HepG2 (cell line): Measurements from ENCODE around the gene COQ10B. TPM values are rescaled to one million over a fixed set of nuclear protein-coding genes. Genes with fewer than 3 reads are reported as not detected.
A peak's percentile ranks its signal among the peaks of the same experiment; 100 is the strongest.

Experiments used
- ATAC-seq: fragments of 200-7000 bp; cut with Tn5 transposase; 3 replicates; pipeline ENCODE4 v1.9.1; 2020; ENCODE audit warnings: mild to moderate bottlenecking, moderate library complexity
- BruUV-seq: library from RNA; stranded (reverse); fragments of 400-500 nt; replicated peaks from 2 replicates; lab custom pipeline; 2021; lab: Mats Ljungman, UMichigan
- CTCF ChIA-PET: fragments of 300-600 bp; formaldehyde crosslinking; extraction: SDS; loops from one replicate; lab custom pipeline; 2021; ENCODE audit warnings: low total read pairs, inconsistent platforms, low intra/inter-chr PET ratio; lab: Yijun Ruan, JAX
- POLR2A ChIA-PET: fragments of 350-600 bp; sonication (Branson Sonifier 250); formaldehyde crosslinking; loops from one replicate; lab custom pipeline; 2020; ENCODE audit warnings: antibody characterized with exemption, inconsistent platforms; lab: Yijun Ruan, JAX
- DNase-seq: peaks from one replicate; pipeline ENCODE4 v3.0.0-alpha.2; 2015; ENCODE audit warnings: low spot score
- FAIRE-seq: peaks from 3 replicates; lab custom pipeline; 2011; peaks lifted over from hg19 to GRCh38; lab: Jason Lieb, UNC
- H2AFZ ChIP-seq: one replicate; pipeline ENCODE4 v1.6.1; 2011; ENCODE audit warnings: low read length, inconsistent platforms
- H3K27ac ChIP-seq: fragments of 300-600 bp; 3 replicates; pipeline ENCODE4 v1.8.0; 2011; ENCODE audit warnings: mixed run types, mild to moderate bottlenecking, mixed read lengths, low read length, inconsistent platforms; ENCODE audit not compliant: insufficient read depth; ENCODE audit errors: extremely low read length
- H3K27me3 ChIP-seq, 2 experiments: fragments of 200-600 bp in 1 of 2; 2 replicates in 1 of 2; 3 replicates in 1 of 2; pipeline versions ENCODE4 v1.6.0 to v1.8.0; 2011; ENCODE audit warnings: low read length in 2 of 2, mild to moderate bottlenecking in 2 of 2, moderate library complexity in 2 of 2, inconsistent platforms in 1 of 2; ENCODE audit not compliant: insufficient read depth in 2 of 2, control insufficient read depth in 1 of 2
- H3K36me3 ChIP-seq, 2 experiments: fragments of 200-600 bp in 1 of 2; replicated peaks in 1 of 2; 2 replicates in 1 of 2; 3 replicates in 1 of 2; pipeline versions ENCODE4 v1.5.1 to v1.8.0; 2011; ENCODE audit warnings: low read length in 2 of 2, inconsistent platforms in 1 of 2; ENCODE audit not compliant: insufficient read depth in 2 of 2, control insufficient read depth in 1 of 2
- H3K4me1 ChIP-seq: 2 replicates; pipeline ENCODE4 v1.5.1; 2012; ENCODE audit warnings: low read length, inconsistent platforms; ENCODE audit not compliant: insufficient read depth
- H3K4me2 ChIP-seq: 2 replicates; pipeline ENCODE4 v1.6.0; 2011; ENCODE audit warnings: low read depth, low read length, inconsistent platforms
- H3K4me3 ChIP-seq, 3 experiments: fragments of 200-600 bp in 1 of 3; sonication (generic), shearing (Covaris generic) in 1 of 3; replicated peaks in 1 of 3; 2 replicates each; pipeline ENCODE4 v1.5.1; 2011 to 2016; ENCODE audit warnings: low read length in 3 of 3, inconsistent platforms in 2 of 3, low read depth in 2 of 3, mild to moderate bottlenecking in 2 of 3, control low read depth in 1 of 3, mixed read lengths in 1 of 3; ENCODE audit not compliant: insufficient read depth in 1 of 3
- H3K79me2 ChIP-seq: one replicate; pipeline ENCODE4 v1.6.1; 2011; ENCODE audit warnings: low read length, inconsistent platforms; ENCODE audit not compliant: insufficient read depth
- H3K9ac ChIP-seq: 2 replicates; pipeline ENCODE4 v1.6.0; 2011; ENCODE audit warnings: mild to moderate bottlenecking, low read depth, low read length, inconsistent platforms; ENCODE audit not compliant: insufficient read depth
- H3K9me3 ChIP-seq: 2 replicates; pipeline ENCODE4 v1.5.1; 2012; ENCODE audit warnings: mild to moderate bottlenecking, low read length
- H4K20me1 ChIP-seq: 2 replicates; pipeline ENCODE4 v1.6.0; 2011; ENCODE audit warnings: inconsistent platforms, mild to moderate bottlenecking, low read length, moderate library complexity; ENCODE audit not compliant: insufficient read depth
- ELF4 ChIP-seq: sonication (generic); formaldehyde crosslinking; IDR thresholded peaks from 2 replicates; pipeline ENCODE4 v1.5.0; 2020; ENCODE audit warnings: missing genetic modification reagents, mild to moderate bottlenecking, moderate library complexity, borderline replicate concordance
- FOXP1 ChIP-seq, 2 experiments: fragments of 450-650 bp in 1 of 2; IDR thresholded peaks; 2 replicates each; pipeline ENCODE4 v1.6.1; 2017 to 2018; ENCODE audit warnings: antibody characterized with exemption in 1 of 2
- HES4 ChIP-seq: sonication (generic); formaldehyde crosslinking; IDR thresholded peaks from 2 replicates; pipeline ENCODE4 v1.9.0; 2021; ENCODE audit warnings: mild to moderate bottlenecking, missing genetic modification reagents, borderline replicate concordance
- IKZF5 ChIP-seq: IDR thresholded peaks from 2 replicates; pipeline ENCODE4 v1.6.1; 2018; ENCODE audit warnings: missing genetic modification reagents, mild to moderate bottlenecking, missing compliant biosample characterization
- ISX ChIP-seq: sonication (generic); formaldehyde crosslinking; conservative IDR thresholded peaks from 2 replicates; pipeline ENCODE4 v1.5.0; 2020; ENCODE audit warnings: missing genetic modification reagents
- KDM1A ChIP-seq: IDR thresholded peaks from 2 replicates; pipeline ENCODE4 v1.6.1; 2016; ENCODE audit warnings: missing compliant biosample characterization
- MAFK ChIP-seq, 2 experiments: IDR thresholded peaks in 1 of 2; conservative IDR thresholded peaks in 1 of 2; 2 replicates each; pipeline ENCODE4 v1.6.1; 2011; ENCODE audit warnings: improper control_type of control experiment in 2 of 2, low read length in 2 of 2
- MLLT10 ChIP-seq: sonication (generic); formaldehyde crosslinking; IDR thresholded peaks from 2 replicates; pipeline ENCODE4 v1.4.0; 2020; ENCODE audit warnings: missing genetic modification reagents
- MLXIP ChIP-seq: sonication (generic); formaldehyde crosslinking; IDR thresholded peaks from 2 replicates; pipeline ENCODE4 v1.9.0; 2021; ENCODE audit warnings: missing genetic modification reagents, borderline replicate concordance
- MYC ChIP-seq: sonication (generic); formaldehyde crosslinking; IDR thresholded peaks from 2 replicates; pipeline ENCODE4 v1.9.0; 2021; ENCODE audit warnings: missing genetic modification reagents, borderline replicate concordance
- NFIB ChIP-seq: sonication (generic); formaldehyde crosslinking; IDR thresholded peaks from 2 replicates; pipeline ENCODE4 v1.9.0; 2021; ENCODE audit warnings: missing genetic modification reagents, mild to moderate bottlenecking, borderline replicate concordance
- RFXANK ChIP-seq: IDR thresholded peaks from 2 replicates; pipeline ENCODE4 v1.6.1; 2016
- SMYD3 ChIP-seq: sonication (generic); formaldehyde crosslinking; IDR thresholded peaks from 2 replicates; pipeline ENCODE4 v1.8.1; 2023; ENCODE audit warnings: mild to moderate bottlenecking, missing genetic modification reagents
- SP1 ChIP-seq, 2 experiments: fragments of 450-650 bp in 1 of 2; sonication (generic) in 1 of 2; formaldehyde crosslinking in 1 of 2; IDR thresholded peaks; 2 replicates each; pipeline versions ENCODE4 v1.4.0 to v1.6.1; 2016 to 2020; ENCODE audit warnings: missing genetic modification reagents in 1 of 2
- TBX2 ChIP-seq: sonication (generic); formaldehyde crosslinking; IDR thresholded peaks from 2 replicates; pipeline ENCODE4 v1.5.0; 2020; ENCODE audit warnings: missing genetic modification reagents, mild to moderate bottlenecking, borderline replicate concordance
- TFAP4 ChIP-seq: sonication (generic); IDR thresholded peaks from 2 replicates; pipeline ENCODE4 v1.6.1; 2016; ENCODE audit warnings: low read depth, borderline replicate concordance
- ZNF512 ChIP-seq: sonication (generic); formaldehyde crosslinking; IDR thresholded peaks from 2 replicates; pipeline ENCODE4 v1.4.0; 2020; ENCODE audit warnings: mild to moderate bottlenecking, missing genetic modification reagents
- ZNF709 ChIP-seq: sonication (generic); formaldehyde crosslinking; IDR thresholded peaks from 2 replicates; pipeline ENCODE4 v1.5.0; 2020; ENCODE audit warnings: mild to moderate bottlenecking, missing genetic modification reagents
- ZNF790 ChIP-seq: sonication (generic); formaldehyde crosslinking; IDR thresholded peaks from 2 replicates; pipeline ENCODE4 v1.8.0; 2022; ENCODE audit warnings: missing genetic modification reagents, mild to moderate bottlenecking, borderline replicate concordance
- WGBS: methylation state at CpG from one replicate; pipeline ENCODE4 v1.1.6; 2017; ENCODE audit warnings: low lambda C conversion rate; 5-methylcytosine and 5-hydroxymethylcytosine counted together
- in situ Hi-C: cut with HindIII; loops from 2 replicates; pipeline ENCODE4 v1.10.0; 2017; ENCODE audit warnings: low pct_unique_long_range_greater_than_20kb; ENCODE audit not compliant: extremely low pct_ligation_motif_present
- intact Hi-C: fragments of 100-400 bp; cut with micrococcal nuclease; formaldehyde crosslinking; loops from one replicate; pipeline ENCODE4 v1.10.0; 2022; ENCODE audit not compliant: unreplicated experiment
- polyA plus RNA-seq, 8 experiments: library from polyadenylated mRNA; depleted of rRNA in 3 of 8; stranded (reverse) in 7 of 8; unstranded in 1 of 8; fragments of >200 nt; fragmentation: Illumina TruSeq in 4 of 8; extraction: Trizol in 4 of 8; gene quantifications; 2 replicates each; pipeline versions ENCODE4 v1.2.1 to v1.2.3, GENCODE V29; 2011 to 2016; ENCODE audit warnings: low read depth in 4 of 8, missing spikeins in 1 of 8, mixed read lengths in 1 of 8; ENCODE audit not compliant: insufficient read depth in 1 of 8
- total RNA-seq, 5 experiments: library from RNA; depleted of rRNA; stranded (reverse); fragments of >200 nt; fragmentation: Illumina TruSeq; extraction: Trizol; gene quantifications; 2 replicates each; pipeline ENCODE4 v1.2.3, GENCODE V29; 2016; ENCODE audit warnings: low read depth in 1 of 5

COQ10B gene
- total and polyA plus RNA-seq, 2 of the 13 experiments (the other 11 are each of a cell fraction or from before 2014, with no cell fraction given): 4.6 to 34.9 TPM

GRCh38 chr2:197452754-197453122, 614 bp upstream of the COQ10B start:
- intact Hi-C loops: loop anchor here (1.0 to 5.0 kb wide), 5 partner anchors 17 to 255 kb away; partner anchors contain the start of genes HSPD1, MARS2, MOB4 and SF3B1
- 4% methylated on average over 8 of the region's 11 CpGs for WGBS
- Histone ChIP-seq H3K36me3 (no peaks in the 10 kb centered on the region; a peak in 1 of 5 replicates), H3K27me3 (no peaks in the 10 kb centered on the region; a peak in 1 of 5 replicates), H3K9me3 (no peaks in the 10 kb centered on the region), H3K27ac (peak overlapping the region; percentile 73), H2AFZ (no peak overlapping the region), H3K4me3 (peak overlapping the region; percentile 64 to 96 (median 67)), H3K9ac (peak overlapping the region; percentile 73), H3K79me2 (peaks cover 43% of the 10 kb centered on the region), H3K4me2 (peak overlapping the region; percentile 96), H4K20me1 (no peaks in the 10 kb centered on the region; the same call in 1 of the 2 replicates), H3K4me1 (peaks cover 28% of the 10 kb centered on the region)
- FAIRE-seq (no peak), ATAC-seq (no peak; the same call in 1 of the 3 replicates), DNase-seq (no peak)
- POLR2A ChIA-PET: interaction anchor here (0.7 to 8.2 kb wide), 24 partner anchors 8 to 294 kb away, joined by 3 to 306 read pairs (median 8); partner anchors contain the start of genes HSPD1, HSPE1, MARS2 and MOB4
- CTCF ChIA-PET: no interaction called here
- in situ Hi-C loops: no loop called here
- BruUV-seq: no TSS peak
- TF ChIP-seq MLLT10 (no peak), MYC (CRISPR knock-in tag) (no peak), ZNF790 (no peak), SMYD3 (CRISPR knock-in tag) (0 out of 2 replicates have a peak, but pooled peaks have one; percentile 65), SP1 (IDR thresholded peaks at IDR 0.05) (no peak), SP1 (CRISPR knock-in tag; IDR thresholded peaks at IDR 0.05) (no peak), TFAP4 (0 out of 2 replicates have a peak, but pooled peaks have one; percentile 5), KDM1A (CRISPR knock-in tag) (no peak), HES4 (CRISPR knock-in tag) (no peak), NFIB (CRISPR knock-in tag) (no peak), IKZF5 (CRISPR knock-in tag) (no peak), MLXIP (CRISPR knock-in tag) (no peak), ZNF709 (CRISPR knock-in tag) (no peak), MAFK (conservative IDR thresholded peaks at IDR 0.05 in 1 of 2, IDR thresholded peaks at IDR 0.05 in 1 of 2; ENCODE audit: low read length in 2 of 2) (no peak), ISX (no peak), FOXP1 (IDR thresholded peaks at IDR 0.05) (no peak), FOXP1 (CRISPR knock-in tag; IDR thresholded peaks at IDR 0.05) (0 out of 2 replicates have a peak, but pooled peaks have one; percentile 5), ELF4 (CRISPR knock-in tag) (no peak), RFXANK (CRISPR knock-in tag) (no peak), TBX2 (no peak), ZNF512 (CRISPR knock-in tag) (no peak)
